GM12878 (cell line): Measurements from ENCODE around the gene ENPP1. TPM values are rescaled to one million over a fixed set of nuclear protein-coding genes. Genes with fewer than 3 reads are reported as not detected.

Experiments used
- ATAC-seq: fragments of 200-7000 bp; cut with Tn5 transposase; 3 replicates; pipeline ENCODE4 v1.9.1; 2020; ENCODE audit warnings: mild to moderate bottlenecking, moderate library complexity
- BruUV-seq: library from RNA; stranded (reverse); fragments of 400-500 nt; replicated peaks from 2 replicates; lab custom pipeline; 2021; lab: Mats Ljungman, UMichigan
- CTCF ChIA-PET: fragments of 300-600 bp; sonication (Branson Sonifier 250); formaldehyde crosslinking; extraction: SDS; loops from one replicate; lab custom pipeline; 2021; ENCODE audit warnings: inconsistent platforms; lab: Yijun Ruan, JAX
- POLR2A ChIA-PET: fragments of 350-600 bp; formaldehyde crosslinking; extraction: SDS; loops from one replicate; lab custom pipeline; 2021; ENCODE audit warnings: inconsistent platforms; lab: Charles Lee
- RAD21 ChIA-PET: fragments of 300-600 bp; sonication (Branson Sonifier 250); formaldehyde crosslinking; loops from one replicate; lab custom pipeline; 2023; ENCODE audit warnings: antibody characterized with exemption; ENCODE audit not compliant: unreplicated experiment; lab: Charles Lee
- SMC1A ChIA-PET: fragments of 300-600 bp; sonication (Branson Sonifier 250); formaldehyde crosslinking; loops from one replicate; lab custom pipeline; 2023; ENCODE audit not compliant: unreplicated experiment, uncharacterized antibody; lab: Charles Lee
- DNase-seq: peaks from one replicate; pipeline ENCODE4 v3.0.0-alpha.2; 2011; ENCODE audit warnings: low read depth, low spot score
- FAIRE-seq: peaks from 3 replicates; lab custom pipeline; 2011; peaks lifted over from hg19 to GRCh38; lab: Jason Lieb, UNC
- H2AFZ ChIP-seq: 2 replicates; pipeline ENCODE4 v1.6.0; 2011; ENCODE audit warnings: low read depth, low read length, control low read depth; ENCODE audit not compliant: control insufficient read depth
- H3K27ac ChIP-seq: 2 replicates; pipeline ENCODE4 v1.5.1; 2011; ENCODE audit warnings: control low read depth; ENCODE audit not compliant: control insufficient read depth, insufficient read depth
- H3K27me3 ChIP-seq, 2 experiments: replicated peaks in 1 of 2; 2 replicates each; pipeline versions ENCODE4 v1.6.0 to v1.6.1; 2011; ENCODE audit warnings: low read length in 1 of 2; ENCODE audit not compliant: control insufficient read depth in 2 of 2, insufficient read depth in 2 of 2
- H3K36me3 ChIP-seq, 2 experiments: 2 replicates each; pipeline ENCODE4 v1.5.1; 2011; ENCODE audit warnings: low read length in 1 of 2; ENCODE audit not compliant: control insufficient read depth in 2 of 2, insufficient read depth in 2 of 2
- H3K4me1 ChIP-seq: 2 replicates; pipeline ENCODE4 v1.6.1; 2011; ENCODE audit warnings: mild to moderate bottlenecking, low read length, moderate library complexity, mixed read lengths; ENCODE audit not compliant: control insufficient read depth, insufficient read depth
- H3K4me2 ChIP-seq: 2 replicates; pipeline ENCODE4 v1.6.0; 2011; ENCODE audit warnings: control low read depth; ENCODE audit not compliant: control insufficient read depth, insufficient read depth
- H3K4me3 ChIP-seq: fragments of 200-600 bp; sonication (generic); 2 replicates; pipeline ENCODE4 v1.5.1; 2016
- H3K79me2 ChIP-seq: 2 replicates; pipeline ENCODE4 v1.6.0; 2011; ENCODE audit warnings: low read length; ENCODE audit not compliant: control insufficient read depth, insufficient read depth
- H3K9ac ChIP-seq: 2 replicates; pipeline ENCODE4 v1.8.0; 2011; ENCODE audit warnings: low read length, control low read depth, mixed read lengths; ENCODE audit not compliant: control insufficient read depth, insufficient read depth
- H3K9me3 ChIP-seq: replicated peaks from 3 replicates; pipeline ENCODE4 v1.5.1; 2011; ENCODE audit warnings: mild to moderate bottlenecking, low read length; ENCODE audit not compliant: control insufficient read depth, insufficient read depth
- H4K20me1 ChIP-seq: 2 replicates; pipeline ENCODE4 v1.6.0; 2011; ENCODE audit not compliant: control insufficient read depth, insufficient read depth
- ATF3 ChIP-seq: IDR thresholded peaks from 2 replicates; pipeline ENCODE4 v1.6.1; 2011; ENCODE audit warnings: low read depth, mild to moderate bottlenecking, low read length, moderate library complexity, borderline replicate concordance; ENCODE audit errors: extremely low read depth
- BRCA1 ChIP-seq: IDR thresholded peaks from 2 replicates; pipeline ENCODE4 v1.6.1; 2011; ENCODE audit warnings: low read depth, low read length, improper control_type of control experiment
- ESRRA ChIP-seq: IDR thresholded peaks from 2 replicates; pipeline ENCODE4 v1.6.1; 2012; ENCODE audit warnings: mild to moderate bottlenecking, low read length, improper control_type of control experiment
- HDAC2 ChIP-seq: fragments of 200-600 bp; sonication (generic); IDR thresholded peaks from 2 replicates; pipeline ENCODE4 v1.6.1; 2017
- HDAC6 ChIP-seq: fragments of 200-600 bp; sonication (generic); IDR thresholded peaks from one replicate; pipeline ENCODE4 v1.8.0; 2017; ENCODE audit warnings: antibody characterized with exemption; ENCODE audit not compliant: unreplicated experiment
- KDM1A ChIP-seq: fragments of 200-600 bp; sonication (generic); IDR thresholded peaks from 2 replicates; pipeline ENCODE4 v1.6.1; 2016; ENCODE audit warnings: borderline replicate concordance
- POU2F2 ChIP-seq: IDR thresholded peaks from 3 replicates; pipeline ENCODE4 v1.6.1; 2011; ENCODE audit warnings: low read depth, mild to moderate bottlenecking, low read length, borderline replicate concordance
- TCF12 ChIP-seq: IDR thresholded peaks from 2 replicates; pipeline ENCODE4 v1.6.1; 2011; ENCODE audit warnings: low read depth, mild to moderate bottlenecking, low read length
- ZNF24 ChIP-seq: fragments of 450-650 bp; IDR thresholded peaks from 2 replicates; pipeline ENCODE4 v1.6.1; 2017; ENCODE audit warnings: antibody characterized with exemption, mild to moderate bottlenecking
- WGBS: methylation state at CpG from one replicate; pipeline ENCODE4 v1.1.6; 2016; ENCODE audit warnings: low lambda C conversion rate; ENCODE audit not compliant: insufficient replicate concordance, insufficient coverage; ENCODE audit errors: missing lambda C conversion rate; 5-methylcytosine and 5-hydroxymethylcytosine counted together
- in situ Hi-C: fragments of 300-500 bp; cut with MboI; formaldehyde crosslinking; loops from 9 replicates; pipeline ENCODE4 v1.14.3; 2018; ENCODE audit warnings: mixed read lengths
- intact Hi-C: fragments of 100-400 bp; cut with micrococcal nuclease; formaldehyde crosslinking; loops from one replicate; pipeline ENCODE4 v1.14.2; 2022; ENCODE audit not compliant: unreplicated experiment
- polyA plus RNA-seq, 11 experiments: library from polyadenylated mRNA; depleted of rRNA in 4 of 11; unstranded in 6 of 11; stranded (reverse) in 5 of 11; fragments of >200 nt; fragmentation: Nextera tagmentation in 4 of 11; fragmentation: Illumina TruSeq in 1 of 11; extraction: Ambion mirVana in 4 of 11; extraction: Trizol in 1 of 11; gene quantifications; 1 replicate in 1 of 11; 2 replicates in 10 of 11; pipeline versions ENCODE4 v1.2.1 to v1.2.3, GENCODE V29; 2011 to 2016; ENCODE audit warnings: inconsistent platforms in 2 of 11, missing spikeins in 2 of 11, low read depth in 1 of 11
- total RNA-seq, 4 experiments: library from RNA; depleted of rRNA in 3 of 4; stranded (reverse); fragments of >200 nt in 3 of 4; fragmentation: Illumina TruSeq in 1 of 4; extraction: Trizol in 1 of 4; gene quantifications; 2 replicates each; pipeline versions ENCODE4 v1.2.1 to v1.2.3, GENCODE V29; 2013 to 2021

ENPP1 gene
- total and polyA plus RNA-seq, 10 of the 15 experiments (the other 5 are each of a cell fraction or from before 2014, with no cell fraction given), result 0.03 to 0.05 TPM; not detected in 8

- TF ChIP-seq ZNF24, result no peak
- TF ChIP-seq HDAC2, result no peak
- no peak for TF ChIP-seq ESRRA
- no peak for TF ChIP-seq TCF12
- TF ChIP-seq KDM1A, result no peak
- TF ChIP-seq BRCA1, result no peak
- no peak for TF ChIP-seq ATF3
Observed at GRCh38 chr6:131807321-131807643, 538 bp upstream of the ENPP1 start (continued).

- RAD21 ChIA-PET, result no interaction called here
- FAIRE-seq, result no peak
- peak; percentile 1 for TF ChIP-seq HDAC6
- no peak for TF ChIP-seq POU2F2
- Histone ChIP-seq H3K9me3 (no peaks in the 10 kb centered on the region), H3K4me2 (peak overlapping the region; percentile 68; the same call in 1 of the 2 replicates), H2AFZ (no peak overlapping the region), H3K9ac (no peak overlapping the region), H3K27ac (no peak overlapping the region), H4K20me1 (no peaks in the 10 kb centered on the region), H3K4me1 (no peaks in the 10 kb centered on the region), H3K4me3 (no peak overlapping the region), H3K79me2 (no peaks in the 10 kb centered on the region), H3K36me3 (no peaks in the 10 kb centered on the region), H3K27me3 (peaks cover 0 to 8% of the 10 kb centered on the region in 2 experiments; a peak in 2 of 4 replicates)
- ATAC-seq, result no peak
- intact Hi-C loops (no loop called here), in situ Hi-C loops (no loop called here)
- POLR2A ChIA-PET, result no interaction called here
- no TSS peak for BruUV-seq
- SMC1A ChIA-PET, result no interaction called here
- DNase-seq, result no peak
- 49% methylated on average over 12 of the region's 12 CpGs for WGBS
- CTCF ChIA-PET, result no interaction called here
Observed at GRCh38 chr6:131808460-131809269, 845 bp downstream of the ENPP1 start.
